B cell (primary cell): ENCODE results near the gene CPEB3. TPM values are rescaled to one million over a fixed set of nuclear protein-coding genes. Genes with fewer than 3 reads are reported as not detected.

ENCODE experiments used
- ATAC-seq: fragments of 200-7000 bp; cut with Tn5 transposase; one replicate; pipeline ENCODE4 v1.10.0; 2021; ENCODE audit warnings: low read depth, mild to moderate bottlenecking, moderate number of reproducible peaks, moderate library complexity
- CTCF ChIA-PET: fragments of 350-600 bp; sonication (Branson Sonifier 250); formaldehyde crosslinking; loops from one replicate; lab custom pipeline; 2021; ENCODE audit warnings: antibody characterized with exemption, inconsistent platforms; lab: Charles Lee
- POLR2A ChIA-PET: fragments of 350-600 bp; sonication (Branson Sonifier 250); formaldehyde crosslinking; loops from one replicate; lab custom pipeline; 2021; ENCODE audit warnings: antibody characterized with exemption; lab: Charles Lee
- DNase-seq: peaks from one replicate; pipeline ENCODE4 v3.0.0; 2013
- H2AFZ ChIP-seq: 2 replicates; pipeline ENCODE4 v1.6.1; 2012; ENCODE audit warnings: mild to moderate bottlenecking, low read depth, low read length; ENCODE audit not compliant: insufficient read depth, poor library complexity, severe bottlenecking
- H3K27ac ChIP-seq, 2 donors: 1 replicate in 1 of 2; 2 replicates in 1 of 2; pipeline ENCODE4 v1.5.1; 2012 to 2013; ENCODE audit warnings: low read length in 2 of 2, mild to moderate bottlenecking in 2 of 2, moderate library complexity in 1 of 2
- H3K27me3 ChIP-seq, 4 experiments: fragments of 200-600 bp in 1 of 4; sonication (generic) in 1 of 4; replicated peaks in 1 of 4; 1 replicate in 2 of 4; 2 replicates in 2 of 4; pipeline versions ENCODE4 v1.6.1 to v1.7.0; 2013 to 2016; ENCODE audit warnings: low read length in 3 of 4, mild to moderate bottlenecking in 2 of 4, mixed read lengths in 1 of 4, moderate library complexity in 1 of 4; ENCODE audit not compliant: insufficient read depth in 4 of 4, control insufficient read depth in 3 of 4; ENCODE audit errors: control extremely low read depth in 1 of 4
- H3K36me3 ChIP-seq, 2 experiments: replicated peaks in 1 of 2; 1 replicate in 1 of 2; 2 replicates in 1 of 2; pipeline versions ENCODE4 v1.6.1 to v1.7.1; 2013; ENCODE audit warnings: low read length in 1 of 2; ENCODE audit not compliant: insufficient read depth in 2 of 2, control insufficient read depth in 1 of 2; ENCODE audit errors: control extremely low read depth in 1 of 2, extremely low read depth in 1 of 2
- H3K4me1 ChIP-seq, 2 donors: fragments of 200-600 bp in 1 of 2; sonication (generic) in 1 of 2; 1 replicate in 1 of 2; 2 replicates in 1 of 2; pipeline versions ENCODE4 v1.5.1 to v1.6.1; 2013 to 2017; ENCODE audit warnings: low read length in 2 of 2; ENCODE audit not compliant: control insufficient read depth in 2 of 2, insufficient read depth in 2 of 2
- H3K4me2 ChIP-seq: replicated peaks from 2 replicates; pipeline ENCODE3; 2012; ENCODE audit warnings: mild to moderate bottlenecking, low read depth, low read length; ENCODE audit not compliant: poor library complexity, severe bottlenecking
- H3K4me3 ChIP-seq, 5 experiments: fragments of 200-600 bp in 1 of 5; sonication (generic) in 1 of 5; 1 replicate in 3 of 5; 2 replicates in 2 of 5; pipeline versions ENCODE4 v1.5.1 to v1.7.0; 2011 to 2016; ENCODE audit warnings: low read length in 4 of 5, mild to moderate bottlenecking in 4 of 5, low read depth in 2 of 5, control low read depth in 1 of 5, moderate library complexity in 1 of 5; ENCODE audit not compliant: insufficient read depth in 1 of 5; ENCODE audit errors: control extremely low read depth in 1 of 5, extremely low read depth in 1 of 5
- H3K79me2 ChIP-seq: fragments of 200-600 bp; sonication (generic); one replicate; pipeline ENCODE4 v1.6.0; 2016; ENCODE audit warnings: low read length; ENCODE audit not compliant: control insufficient read depth, insufficient read depth
- H3K9ac ChIP-seq: fragments of 200-600 bp; sonication (generic); 2 replicates; pipeline ENCODE4 v1.6.1; 2017; ENCODE audit warnings: mild to moderate bottlenecking, low read length, moderate library complexity
- H3K9me3 ChIP-seq, 3 donors: one replicate each; pipeline versions ENCODE4 v1.6.1 to v1.7.1; 2013; ENCODE audit warnings: low read length in 2 of 3; ENCODE audit not compliant: control insufficient read depth in 2 of 3, insufficient read depth in 1 of 3; ENCODE audit errors: control extremely low read depth in 1 of 3
- H4K20me1 ChIP-seq: 2 replicates; pipeline ENCODE4 v1.6.0; 2012; ENCODE audit warnings: mild to moderate bottlenecking, low read length; ENCODE audit not compliant: insufficient read depth, control insufficient read depth, poor library complexity, severe bottlenecking
- H3K27ac Mint-ChIP-seq: one replicate; pipeline ENCODE4 v1.8.0; 2021; ENCODE audit warnings: mixed read lengths
- H3K27me3 Mint-ChIP-seq: one replicate; pipeline ENCODE4 v1.8.0; 2021; ENCODE audit warnings: mixed read lengths
- H3K4me1 Mint-ChIP-seq: one replicate; pipeline ENCODE4 v1.8.0; 2021; ENCODE audit warnings: mixed read lengths
- H3K4me3 Mint-ChIP-seq: one replicate; pipeline ENCODE4 v1.8.0; 2021; ENCODE audit warnings: mixed read lengths
- H3K9me3 Mint-ChIP-seq: one replicate; pipeline ENCODE4 v1.8.0; 2022; ENCODE audit warnings: mixed read lengths; ENCODE audit not compliant: insufficient read depth
- CTCF ChIP-seq: fragments of 200-600 bp; IDR thresholded peaks from one replicate; pipeline ENCODE4 v1.8.0; 2022; ENCODE audit warnings: antibody characterized with exemption, mild to moderate bottlenecking
- EZH2 ChIP-seq: IDR thresholded peaks from 2 replicates; pipeline ENCODE4 v1.6.1; 2012; ENCODE audit warnings: borderline replicate concordance, low read depth, mild to moderate bottlenecking, moderate library complexity, low read length; ENCODE audit not compliant: insufficient read depth, poor library complexity, severe bottlenecking
- WGBS: methylation state at CpG from one replicate; pipeline ENCODE4 v1.1.5; 2013; ENCODE audit warnings: missing lambda C conversion rate; ENCODE audit not compliant: insufficient coverage; 5-methylcytosine and 5-hydroxymethylcytosine counted together
- intact Hi-C: fragments of 100-400 bp; cut with micrococcal nuclease; formaldehyde crosslinking; loops from one replicate; pipeline ENCODE4 v1.10.0; 2022
- polyA plus RNA-seq: library from polyadenylated mRNA; depleted of rRNA; stranded (reverse); fragments of >200 nt; gene quantifications from 2 replicates; pipeline ENCODE4 v1.2.3, GENCODE V29; 2012
- total RNA-seq, 2 donors: library from RNA; stranded (reverse); fragments of 120-200 nt in 1 of 2; gene quantifications; 1 replicate in 1 of 2; 2 replicates in 1 of 2; pipeline versions ENCODE4 v1.2.3 to v1.2.4, GENCODE V29; 2013 to 2022

CPEB3 gene
- total and polyA plus RNA-seq, 2 donors (not counting 1 experiment from before 2014, with no cell fraction given) = 1.6 to 6.7 TPM

GRCh38 chr10:92263396-92263795, 27.5 kb downstream of the CPEB3 start:
- H3K9me3 ChIP-seq = no peaks in the 10 kb centered on the region
- Mint-ChIP-seq H3K27me3 (no peaks in the 10 kb centered on the region), H3K9me3 (no peaks in the 10 kb centered on the region), H3K27ac (no peak overlapping the region), H3K4me3 (no peak overlapping the region), H3K4me1 (peaks cover 13% of the 10 kb centered on the region)
- DNase-seq = no peak
- no peak overlapping the region for H3K4me3 ChIP-seq
- H3K27me3 ChIP-seq = no peaks in the 10 kb centered on the region
- WGBS = no CpG with 5 or more reads among the region's 2 CpGs
- H3K9ac ChIP-seq = no peak overlapping the region
- TF ChIP-seq EZH2 (no peak), CTCF (no peak)
- H3K36me3 ChIP-seq = peaks cover 0 to 2% of the 10 kb centered on the region in 2 experiments
- ATAC-seq = no peak
- H4K20me1 ChIP-seq = no peaks in the 10 kb centered on the region
- no peak overlapping the region for H3K27ac ChIP-seq
- ChIA-PET CTCF (no interaction called here), POLR2A (no interaction called here)
- no peak overlapping the region for H2AFZ ChIP-seq
- H3K4me1 ChIP-seq = peaks cover 0 to 6% of the 10 kb centered on the region in 2 donors
- intact Hi-C loops = no loop called here
- no peak overlapping the region for H3K4me2 ChIP-seq
- peaks cover 9% of the 10 kb centered on the region for H3K79me2 ChIP-seq

- no peak overlapping the region for H2AFZ ChIP-seq
- ChIA-PET CTCF (interaction anchor here (0.7 kb wide), 1 partner anchor 10 kb away, joined by 3 read pairs; no protein-coding TSS in a partner anchor), POLR2A (no interaction called here)
- peaks cover 4% of the 10 kb centered on the region for H3K79me2 ChIP-seq
- DNase-seq = no peak
- no peak for ATAC-seq
- H4K20me1 ChIP-seq = no peaks in the 10 kb centered on the region
- no peak overlapping the region for H3K27ac ChIP-seq
- no peaks in the 10 kb centered on the region for H3K4me1 ChIP-seq
- H3K36me3 ChIP-seq = no peaks in the 10 kb centered on the region
- Mint-ChIP-seq H3K4me1 (no peaks in the 10 kb centered on the region), H3K27me3 (no peaks in the 10 kb centered on the region), H3K4me3 (no peak overlapping the region), H3K9me3 (no peaks in the 10 kb centered on the region), H3K27ac (no peak overlapping the region)
- H3K4me3 ChIP-seq = no peak overlapping the region
- TF ChIP-seq CTCF = no peak
- TF ChIP-seq EZH2 = no peak
- 100% methylated on average over 2 of the region's 2 CpGs for WGBS
- H3K9ac ChIP-seq = no peak overlapping the region
- no peaks in the 10 kb centered on the region for H3K27me3 ChIP-seq
- no peaks in the 10 kb centered on the region for H3K9me3 ChIP-seq
- no peak overlapping the region for H3K4me2 ChIP-seq
- intact Hi-C loops = no loop called here
Measured at GRCh38 chr10:92248566-92248965, 42.3 kb downstream of the CPEB3 start.
